Measurements from ENCODE around the gene WDR76.

Gene WDR76

DNA sequence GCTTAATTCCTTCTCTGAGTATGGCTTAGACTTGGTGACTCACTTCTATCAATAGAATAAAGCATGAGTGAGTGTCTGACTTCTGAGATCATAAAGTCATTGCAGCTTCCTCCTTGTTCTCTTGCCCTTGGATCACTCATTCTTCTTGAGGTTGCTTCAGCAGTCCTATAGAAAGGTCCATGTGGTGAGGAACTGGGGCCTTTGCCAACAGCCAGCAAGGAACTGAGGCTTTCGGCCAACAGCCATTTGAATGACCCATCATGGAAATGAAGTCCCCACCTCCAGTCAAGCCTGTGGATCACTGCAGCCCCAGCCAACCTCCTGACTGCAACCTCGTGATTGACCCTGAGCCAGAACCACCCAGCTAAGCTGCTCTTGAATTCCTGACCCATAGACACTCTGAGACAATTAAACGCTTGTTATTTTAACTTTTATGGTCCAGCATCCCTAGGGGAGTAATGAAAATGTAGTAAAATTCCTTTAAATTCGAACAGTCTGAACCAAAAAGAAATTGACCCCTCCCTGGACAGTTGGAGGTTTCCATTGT lies 84.5 kb downstream of the WDR76 start:
- no peak for DNase-seq (ENCODE audit: low read depth in 3 of 3, low spot score in 1 of 3)

DNA sequence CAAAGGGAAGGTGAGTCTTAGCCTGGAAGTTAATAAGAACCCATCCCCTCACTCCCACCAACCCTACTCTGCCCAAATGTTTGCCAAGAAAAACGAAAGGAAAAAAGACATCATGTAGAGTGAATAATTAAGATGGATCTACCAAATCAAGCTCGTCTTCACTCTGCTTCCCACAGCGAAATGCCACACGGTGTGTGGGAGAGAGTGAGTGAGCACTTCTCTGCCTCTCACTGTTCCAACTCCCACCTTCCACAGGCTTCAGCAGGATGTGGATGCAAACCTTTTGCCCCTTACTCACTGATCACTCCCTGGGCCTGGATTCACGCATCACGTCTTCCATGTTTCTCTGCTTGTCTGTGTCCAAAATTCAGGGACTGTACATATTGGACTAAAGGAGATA lies 85.4 kb downstream of the WDR76 start:
- no peak for DNase-seq (ENCODE audit: low read depth in 3 of 3, low spot score in 1 of 3)

GRCh38 chr15:43913026-43913780 lies 86.4 kb downstream of the WDR76 start:
- DNase-seq (ENCODE audit: low read depth in 3 of 3, low spot score in 1 of 3) = no peak

GRCh38 chr15:43913941-43914340 lies 87.1 kb downstream of the WDR76 start:
- no peak for DNase-seq (ENCODE audit: low read depth in 3 of 3, low spot score in 1 of 3)

DNA sequence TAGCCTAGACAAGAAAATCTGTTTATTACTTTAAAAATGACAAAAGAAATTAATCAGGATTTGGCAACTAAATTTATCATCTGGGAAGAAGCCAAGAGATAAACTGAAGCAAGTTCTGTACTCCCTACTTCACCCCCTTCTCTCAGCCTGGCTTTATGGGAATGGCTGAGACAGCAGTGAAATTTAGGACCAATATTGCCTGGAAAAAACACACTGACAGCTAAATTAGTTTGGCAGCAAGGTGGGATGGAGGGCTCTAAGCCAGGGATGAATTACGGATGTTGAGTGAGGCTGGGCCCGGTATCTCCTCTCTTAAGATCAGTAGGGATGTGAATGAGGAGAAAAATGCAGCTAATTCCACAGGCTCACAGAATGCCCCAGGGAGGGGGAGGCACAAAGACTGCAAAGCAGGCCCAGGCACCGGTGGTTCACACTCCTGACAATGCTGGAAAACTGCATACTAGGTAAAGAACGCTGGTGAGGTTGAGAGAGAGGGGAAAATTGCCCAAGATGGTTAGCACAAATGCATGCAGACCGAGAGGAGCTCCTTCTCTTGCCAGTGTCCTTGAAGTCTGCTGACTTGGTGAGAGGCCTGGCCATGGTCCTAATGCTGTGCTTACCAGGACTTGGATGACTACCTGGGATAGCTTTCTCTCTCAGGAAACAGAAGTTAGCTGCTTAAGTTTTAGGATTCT lies 89.0 kb downstream of the WDR76 start:
- DNase-seq (ENCODE audit: low read depth in 3 of 3, low spot score in 1 of 3) = no peak

DNA sequence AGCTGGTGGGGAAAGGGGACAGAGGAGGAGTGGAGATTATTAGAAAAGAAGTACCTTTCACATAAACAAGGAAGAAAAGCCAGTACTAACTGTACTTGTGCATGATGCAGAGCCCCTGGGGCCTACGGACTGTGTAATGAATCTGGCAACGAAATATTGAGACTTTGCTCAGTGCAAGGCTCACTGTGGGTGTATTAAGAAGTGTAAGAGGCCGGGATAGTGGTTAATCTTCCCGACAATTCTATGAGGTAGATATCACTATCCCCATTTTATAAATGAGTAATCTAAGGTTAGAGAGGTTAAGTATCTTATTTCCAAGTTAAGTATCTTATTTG lies 89.5 kb downstream of the WDR76 start:
- no peak for DNase-seq (ENCODE audit: low read depth in 3 of 3, low spot score in 1 of 3)

Measured in stimulated activated CD4-positive, alpha-beta T cell treated with anti-CD3 and anti-CD28 coated beads, TNF-alpha, amount 100 ng/mL, for 1 hour (primary cell).